H1 (cell line): ENCODE results near the gene EPHA2. TPM values are rescaled to one million over a fixed set of nuclear protein-coding genes. Genes with fewer than 3 reads are reported as not detected.

Experiments used
- KDM4A ChIP-seq: IDR thresholded peaks from one replicate; pipeline ENCODE4 v1.7.1; 2012; ENCODE audit warnings: low read depth, mild to moderate bottlenecking, moderate library complexity, low read length, inconsistent platforms; ENCODE audit not compliant: severe bottlenecking
- SUZ12 ChIP-seq: fragments of 200-600 bp; sonication (generic); IDR thresholded peaks from 2 replicates; pipeline ENCODE4 v1.6.1; 2012; ENCODE audit warnings: mild to moderate bottlenecking, inconsistent platforms, low read length, moderate library complexity, mixed read lengths
- polyA plus RNA-seq, 7 experiments: library from polyadenylated mRNA; depleted of rRNA in 3 of 7; stranded (reverse) in 5 of 7; unstranded in 2 of 7; fragments of >200 nt in 5 of 7; fragments of 200-250 nt in 2 of 7; gene quantifications; 1 replicate in 5 of 7; 2 replicates in 1 of 7; 4 replicates in 1 of 7; pipeline versions ENCODE4 v1.2.1 to v1.2.3, GENCODE V29; 2011 to 2013; ENCODE audit warnings: missing spikeins in 2 of 7, mixed read lengths in 2 of 7
- total RNA-seq: library from RNA; stranded (reverse); fragmentation: NEBNext Ultra II Directional; extraction: Animal tissue kit (Norgen Biotek cat#: 25700); gene quantifications from 2 replicates; pipeline ENCODE4 v1.2.1, GENCODE V29; 2021

The EPHA2 gene
- total and polyA plus RNA-seq, 2 of the 8 experiments (the other 6 are each of a cell fraction or from before 2014, with no cell fraction given) = 26.8 to 33.6 TPM

DNA sequence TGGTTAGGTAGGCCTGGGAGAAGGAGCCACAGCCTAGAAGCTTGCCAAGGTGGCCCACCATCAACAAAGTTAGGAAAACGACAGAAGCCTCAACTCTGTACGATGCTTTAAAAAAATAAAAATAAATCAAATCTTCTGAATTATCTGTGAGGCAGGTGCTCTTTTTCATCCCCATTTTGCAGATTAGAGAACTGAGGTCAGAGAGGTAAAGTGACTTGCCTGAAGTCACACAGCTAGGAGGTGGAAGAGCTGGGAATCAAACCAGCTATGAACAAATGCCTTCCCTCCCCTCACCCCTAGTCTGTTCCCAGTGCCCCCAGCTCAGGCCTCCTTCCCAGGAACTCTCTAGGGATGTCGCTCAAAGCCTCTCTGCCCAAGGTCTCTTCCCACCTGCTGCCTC lies 30.4 kb downstream of the EPHA2 start (continued):
- TF ChIP-seq KDM4A = no peak
- TF ChIP-seq SUZ12 = no peak
- TF ChIP-seq, all 59 proteins: peak for 0
